HG03521 (cell line): ENCODE data around the gene ZNF385C.

Experiments
- ATAC-seq: cut with Tn5 transposase; IDR thresholded peaks from one replicate; pipeline ENCODE4 v1.9.1; 2021; ENCODE audit warnings: mild to moderate bottlenecking, moderate library complexity; ENCODE audit not compliant: unreplicated experiment

ZNF385C gene

DNA sequence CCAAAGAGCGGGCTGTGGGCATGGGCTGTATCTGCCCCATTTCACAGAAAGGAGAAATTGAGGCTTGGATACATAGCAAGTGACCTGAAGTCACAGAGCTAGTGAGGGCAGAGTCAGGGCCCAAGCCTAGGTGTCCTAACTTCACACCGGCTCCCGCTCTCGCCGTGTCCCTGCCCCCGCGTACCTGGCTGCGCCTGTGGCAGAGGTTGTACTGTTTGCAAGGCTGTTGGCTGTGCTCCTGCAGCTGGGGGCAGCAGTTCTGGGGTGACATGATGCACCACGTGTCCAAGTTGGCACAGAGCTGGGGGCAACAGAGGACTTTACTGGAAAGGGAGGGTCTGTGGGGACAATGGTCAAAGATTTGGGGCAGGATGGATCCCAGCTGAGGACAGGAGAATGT, 10.8 kb upstream of the ZNF385C start:
- no peak for ATAC-seq

- ATAC-seq, result peak; percentile 63
These were observed 9.6 kb upstream of the ZNF385C start for GRCh38 chr17:42107597-42108576.

- no peak for ATAC-seq
These were observed 8.9 kb upstream of the ZNF385C start for GRCh38 chr17:42107124-42107523.

DNA sequence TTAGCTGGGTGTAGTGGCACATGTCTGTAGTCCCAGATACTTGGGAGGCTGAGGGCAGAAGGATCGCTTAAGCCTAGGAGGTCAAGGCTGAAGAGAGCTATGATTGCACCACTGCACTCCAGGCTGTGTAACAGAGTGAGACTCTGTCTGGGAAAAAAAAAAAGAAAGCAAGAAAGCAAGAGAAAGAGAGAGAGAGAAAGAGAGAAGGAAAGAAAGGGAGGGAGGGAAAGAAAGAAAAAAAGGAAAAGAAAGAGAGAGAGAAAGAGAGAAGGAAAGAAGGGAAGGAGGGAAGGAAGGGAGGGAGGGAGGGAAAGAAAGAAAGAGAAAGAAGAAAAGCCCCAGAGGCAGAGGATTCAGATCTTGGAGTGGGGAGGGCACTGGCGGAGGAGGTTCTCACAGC, 7.7 kb upstream of the ZNF385C start:
- ATAC-seq, result no peak

GRCh38 chr17:42104264-42104663, 6.0 kb upstream of the ZNF385C start:
- ATAC-seq, result no peak

DNA sequence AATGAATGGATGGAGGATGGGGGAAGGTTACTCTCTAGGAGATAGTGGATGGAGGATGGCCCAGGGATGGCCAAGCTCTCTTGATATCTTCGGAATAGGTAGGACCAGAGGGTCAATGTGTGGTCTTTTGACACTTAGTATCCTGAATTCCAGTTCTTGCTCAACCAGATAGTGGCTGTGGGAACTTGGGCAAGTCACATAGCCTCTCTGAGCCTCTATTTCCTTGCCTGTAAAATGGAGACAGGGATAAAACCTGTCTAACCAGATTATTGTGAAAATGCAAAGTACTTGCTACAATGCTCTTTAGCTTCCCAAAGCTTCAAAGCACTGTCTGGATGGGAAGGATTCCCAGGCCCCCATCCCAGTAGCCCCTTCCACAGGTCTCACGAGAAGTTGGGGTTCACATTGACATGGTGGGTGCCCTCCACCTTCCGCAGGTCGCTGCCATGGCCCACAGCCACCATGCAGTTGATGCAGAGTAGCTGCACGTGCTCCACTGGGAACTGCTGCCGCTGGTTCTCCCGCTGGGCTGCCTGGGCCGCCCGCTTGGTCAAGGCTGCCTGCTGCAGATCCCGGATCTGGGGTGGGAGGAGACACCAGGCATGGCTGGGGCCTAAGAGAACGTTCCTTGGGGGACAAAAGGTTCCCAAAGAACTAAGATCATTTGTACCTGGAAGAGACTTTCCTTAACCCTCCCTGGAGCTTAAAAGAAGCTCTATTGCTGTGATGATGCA, 5.1 kb upstream of the ZNF385C start:
- ATAC-seq, result no peak

- no peak for ATAC-seq
These were observed 3.4 kb upstream of the ZNF385C start for GRCh38 chr17:42101513-42102292.

GRCh38 chr17:42098730-42099399, 592 bp upstream of the ZNF385C start:
- ATAC-seq, result no peak

GRCh38 chr17:42096360-42097111, 1.7 kb downstream of the ZNF385C start:
- no peak for ATAC-seq

DNA sequence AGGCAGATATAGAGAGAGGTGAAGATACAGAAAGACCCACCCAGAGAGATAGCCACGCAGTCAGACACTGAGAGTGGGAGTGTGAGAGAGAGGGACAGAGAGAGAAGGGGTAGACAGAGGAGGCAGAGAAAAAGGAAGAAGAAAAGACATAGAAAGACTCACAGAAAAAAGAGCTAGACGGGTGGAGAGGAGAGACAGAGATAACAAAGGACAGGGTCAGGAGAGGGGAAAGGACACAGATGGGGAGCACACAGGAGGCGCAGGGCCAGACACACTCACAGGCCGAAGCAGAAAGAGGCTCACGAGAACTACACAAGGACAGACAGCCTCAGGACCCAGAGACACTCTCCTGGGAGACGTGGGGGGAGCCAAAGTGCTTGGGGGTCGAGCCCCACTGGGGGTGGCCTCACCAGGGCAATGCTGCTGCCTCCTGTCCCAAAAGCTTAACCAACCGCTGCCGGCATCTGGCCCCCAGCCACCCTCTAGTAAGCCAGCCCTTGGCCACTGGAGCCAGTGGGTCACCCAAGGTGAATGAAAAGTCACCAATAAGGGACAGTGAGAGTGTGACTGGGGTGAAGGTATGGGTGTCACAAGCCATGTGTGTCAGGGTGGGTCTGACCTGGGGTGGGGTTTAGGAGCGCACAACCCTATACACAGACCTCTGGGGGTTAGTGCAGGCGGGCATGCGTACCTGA, 3.8 kb downstream of the ZNF385C start:
- no peak for ATAC-seq

- no peak for ATAC-seq
These were observed 5.3 kb downstream of the ZNF385C start for GRCh38 chr17:42092939-42093338.

DNA sequence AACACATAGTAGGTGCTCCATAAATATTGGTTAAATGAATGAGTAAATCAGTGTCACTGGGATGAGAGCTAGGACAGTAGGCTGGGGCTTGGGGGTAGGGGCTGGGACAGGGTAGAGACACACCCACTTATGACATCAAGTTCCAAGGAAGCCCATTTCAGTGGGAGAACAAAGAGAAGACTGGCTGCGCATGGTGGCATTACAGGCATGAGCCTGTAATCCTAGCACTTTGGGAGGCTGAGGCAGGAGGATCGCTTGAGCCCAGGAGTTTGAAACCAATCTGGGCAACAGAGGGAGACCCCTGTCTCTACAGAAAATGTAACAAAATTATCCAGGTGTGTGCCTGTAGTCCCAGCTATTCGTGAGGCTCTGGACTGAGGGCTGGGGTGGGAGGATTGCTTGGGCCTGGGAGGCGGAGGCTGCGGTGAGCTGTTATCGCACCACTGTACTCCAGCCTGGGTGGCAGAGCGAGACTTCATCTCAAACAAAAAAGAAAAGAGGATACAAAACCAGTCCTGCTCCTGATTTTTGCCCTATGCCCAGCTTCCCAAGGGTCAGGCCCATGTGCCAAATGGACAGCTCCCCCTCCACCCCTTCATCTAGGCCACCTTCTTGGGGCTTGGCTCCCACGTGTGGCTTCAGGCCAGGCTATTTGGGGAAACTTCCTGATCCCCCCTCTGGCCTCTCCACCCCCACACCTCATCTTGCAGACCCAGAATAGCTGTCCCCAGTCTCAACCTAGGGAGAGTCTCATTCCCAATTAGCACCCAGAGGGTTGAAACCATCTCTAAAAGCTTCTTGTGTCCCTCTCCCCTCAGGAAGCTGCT, 7.1 kb downstream of the ZNF385C start:
- no peak for ATAC-seq

GRCh38 chr17:42088736-42089135, 9.5 kb downstream of the ZNF385C start:
- no peak for ATAC-seq

DNA sequence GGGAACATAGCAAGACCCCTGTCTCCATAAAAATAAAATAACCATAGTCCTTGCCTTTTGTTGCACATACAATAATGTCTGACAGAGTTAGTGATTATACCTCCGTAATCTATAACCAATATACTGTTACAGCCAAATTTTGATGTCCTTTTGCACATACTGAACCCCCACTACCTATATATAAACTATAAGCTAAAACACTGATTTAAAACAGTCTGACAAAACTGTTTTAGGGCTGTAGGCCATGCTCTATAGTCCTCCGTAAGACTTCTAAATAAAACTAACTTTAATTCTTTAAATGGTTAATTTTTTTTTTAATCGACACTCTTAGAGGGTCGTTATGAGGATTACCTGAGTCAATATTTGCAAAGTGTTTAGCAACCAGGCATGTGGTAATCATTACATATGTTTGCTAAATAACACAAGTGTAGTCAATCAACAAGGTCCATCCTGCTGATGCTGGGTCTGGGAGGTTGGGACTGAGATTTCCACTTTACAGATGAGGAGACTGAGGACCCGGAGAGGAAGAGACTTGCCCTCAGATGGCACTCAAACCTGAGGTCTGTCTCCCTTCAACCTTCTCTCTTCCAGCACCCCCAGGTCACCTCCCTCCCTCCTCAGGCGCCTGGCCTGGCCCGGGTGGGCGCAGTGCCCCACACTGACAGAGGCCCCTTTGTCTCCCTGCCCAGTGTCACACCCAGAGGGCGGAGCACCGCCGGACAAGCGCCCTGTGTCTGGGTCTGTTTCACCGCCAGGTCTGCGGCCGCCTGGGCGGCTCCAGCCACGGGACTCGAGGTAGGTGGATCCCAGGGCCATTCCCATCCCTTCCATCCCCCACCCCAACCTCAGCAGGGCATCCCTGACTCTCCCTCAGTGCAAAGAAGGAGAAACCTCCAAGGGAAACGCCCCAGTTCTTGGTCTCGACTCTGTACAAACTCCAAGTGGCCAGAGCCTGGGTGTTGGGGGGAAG, 10.3 kb downstream of the ZNF385C start:
- ATAC-seq, result no peak

DNA sequence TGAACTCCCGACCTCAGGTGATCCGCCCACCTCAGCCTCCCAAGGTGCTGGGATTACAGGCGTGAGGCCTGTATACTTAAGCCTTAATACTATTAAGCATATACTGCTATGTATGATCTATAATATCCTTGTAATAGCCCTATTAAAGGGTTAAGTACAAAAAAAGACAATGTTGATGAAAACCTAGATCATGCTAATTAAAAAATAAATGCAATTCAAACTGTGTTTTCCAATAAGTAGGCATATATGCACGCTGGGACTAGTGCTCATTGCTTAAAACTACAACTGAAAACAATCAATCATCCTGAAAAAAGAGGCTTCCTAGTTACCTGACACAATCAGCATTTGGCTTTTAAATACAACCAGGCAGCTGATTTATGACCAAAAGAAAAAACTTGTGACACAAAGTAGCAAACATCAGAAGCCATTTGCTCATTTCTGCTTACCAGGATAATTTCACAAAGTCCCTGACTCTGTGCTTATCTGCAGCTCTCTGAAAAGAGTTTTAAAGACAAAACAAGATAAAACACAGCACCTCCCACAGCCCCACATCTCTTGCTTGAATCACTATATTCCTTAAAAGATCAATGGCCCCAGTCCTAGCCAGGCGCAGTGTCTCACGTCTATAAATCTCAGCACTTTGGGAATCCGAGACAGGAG, 11.1 kb downstream of the ZNF385C start:
- no peak for ATAC-seq

DNA sequence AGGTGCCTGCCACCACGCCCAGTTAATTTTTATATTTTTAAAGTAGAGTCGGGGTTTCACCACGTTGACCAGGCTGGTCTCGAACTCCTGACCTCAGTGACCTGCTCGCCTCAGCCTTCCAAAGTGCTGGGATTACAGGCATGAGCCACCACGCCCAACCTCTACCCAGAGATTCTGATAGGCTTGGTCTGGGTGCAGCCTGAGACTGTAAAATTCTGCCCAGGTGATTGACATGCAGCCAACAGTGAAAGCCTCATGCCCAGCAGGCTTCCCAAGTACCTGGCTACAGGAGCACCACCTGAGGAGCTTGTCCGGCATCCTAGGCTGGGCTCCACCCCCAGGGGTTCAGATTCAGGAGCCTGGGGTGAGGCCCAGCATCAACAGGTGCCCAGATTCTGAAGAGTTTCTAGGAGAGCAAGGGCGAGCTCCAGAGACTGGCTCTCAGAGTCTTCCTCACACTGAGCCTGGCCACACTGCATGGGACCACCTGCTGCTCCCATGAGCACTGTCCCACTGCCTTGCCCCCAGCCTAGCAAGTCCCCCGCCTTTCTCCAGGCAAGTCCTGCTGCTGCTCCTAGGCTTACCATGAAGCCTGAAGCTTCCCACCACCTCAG, 16.6 kb downstream of the ZNF385C start:
- ATAC-seq, result no peak
